ENCODE results near the gene FBXL12.

FBXL12 gene

DNA sequence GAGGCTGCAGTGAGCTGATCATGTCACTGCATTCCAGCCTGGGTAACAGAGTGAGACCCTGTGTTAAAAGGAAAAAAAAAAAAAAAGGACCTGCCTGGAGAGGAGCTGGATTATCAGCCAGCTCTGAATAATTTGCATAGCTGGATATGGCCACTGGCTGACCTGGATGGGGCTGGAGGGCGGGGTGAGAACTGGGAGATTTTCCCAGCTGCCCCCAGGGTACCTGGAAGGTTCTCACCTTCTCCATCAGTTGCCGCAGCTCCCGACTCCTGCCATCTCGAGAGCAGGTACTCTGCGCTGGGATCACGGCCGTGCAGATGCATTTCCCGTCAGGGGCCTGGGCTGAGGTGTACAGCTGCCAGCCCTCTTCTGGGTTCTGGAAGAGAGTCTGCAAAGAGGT is 41.5 kb upstream of the FBXL12 start:
- no CpG with 5 or more reads among the region's 8 CpGs for WGBS (ENCODE audit: extremely low coverage, insufficient coverage, low lambda C conversion rate)
- DNase-seq: no peak

DNA sequence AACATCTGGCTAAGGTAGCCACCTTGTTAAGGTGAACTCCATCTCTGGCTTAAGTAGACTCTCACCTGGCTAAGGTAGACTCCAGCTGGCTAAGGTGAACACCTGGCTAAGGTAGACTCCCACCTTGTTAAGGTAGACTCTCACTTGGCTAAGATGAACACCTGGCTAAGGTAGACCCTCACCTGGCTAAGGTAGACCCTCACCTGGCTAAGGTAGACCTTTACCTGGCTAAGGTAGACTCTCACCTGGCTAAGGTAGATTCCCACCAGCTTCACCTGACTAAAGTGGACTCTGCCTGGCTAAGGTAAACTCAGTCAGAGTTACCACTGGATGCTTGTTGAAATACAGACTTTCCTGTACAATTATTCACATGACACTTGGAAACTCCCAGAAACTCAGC is 39.9 kb upstream of the FBXL12 start:
- Histone ChIP-seq H3K18ac (ENCODE audit: low read length) (no peak overlapping the region), H2BK120ac (ENCODE audit: low read depth, low read length) (no peak overlapping the region), H3K79me1 (ENCODE audit: low read length) (no peaks in the 10 kb centered on the region), H3K27me3 (ENCODE audit: insufficient read depth, low read length, poor library complexity) (no peaks in the 10 kb centered on the region), H3K4me2 (ENCODE audit: low read length) (no peak overlapping the region), H4K8ac (ENCODE audit: low read depth, low read length) (no peak overlapping the region), H3K27ac (ENCODE audit: low read depth, low read length) (no peak overlapping the region), H3K4me3 (ENCODE audit: low read length) (no peak overlapping the region), H3K36me3 (ENCODE audit: control insufficient read depth, insufficient read depth, low read length) (no peaks in the 10 kb centered on the region), H3K4me1 (ENCODE audit: control insufficient read depth, low read depth, low read length) (no peaks in the 10 kb centered on the region), H2AK5ac (ENCODE audit: low read length) (no peak overlapping the region), H3K79me2 (ENCODE audit: control insufficient read depth, insufficient read depth, low read length) (no peaks in the 10 kb centered on the region), H3K4ac (ENCODE audit: low read depth, low read length) (no peak overlapping the region), H3K56ac (ENCODE audit: low read length) (no peak overlapping the region), H3K23ac (ENCODE audit: low read length) (no peak overlapping the region), H2BK5ac (ENCODE audit: low read length) (no peak overlapping the region), H3K9ac (ENCODE audit: low read length) (no peak overlapping the region), H4K5ac (ENCODE audit: low read length) (no peak overlapping the region), H2BK15ac (replicated peaks; ENCODE audit: low read depth) (no peak overlapping the region)
- DNase-seq: no peak

More for the DNA sequence above, 41.5 kb upstream of the FBXL12 start:
- H3K4ac ChIP-seq (ENCODE audit: low read depth, low read length): no peak overlapping the region
- no peak overlapping the region for H4K5ac ChIP-seq (ENCODE audit: low read length)
- no peaks in the 10 kb centered on the region for H3K79me1 ChIP-seq (ENCODE audit: low read length)
- H2BK15ac ChIP-seq (replicated peaks; ENCODE audit: low read depth): no peak overlapping the region
- H3K4me3 ChIP-seq (ENCODE audit: low read length): no peak overlapping the region
- H2BK120ac ChIP-seq (ENCODE audit: low read depth, low read length): no peak overlapping the region
- no peak overlapping the region for H4K8ac ChIP-seq (ENCODE audit: low read depth, low read length)
- H3K4me2 ChIP-seq (ENCODE audit: low read length): no peak overlapping the region
- no peaks in the 10 kb centered on the region for H3K4me1 ChIP-seq (ENCODE audit: control insufficient read depth, low read depth, low read length)
- H3K27me3 ChIP-seq (ENCODE audit: insufficient read depth, low read length, poor library complexity): no peaks in the 10 kb centered on the region
- H2AK5ac ChIP-seq (ENCODE audit: low read length): no peak overlapping the region
- no peaks in the 10 kb centered on the region for H3K79me2 ChIP-seq (ENCODE audit: control insufficient read depth, insufficient read depth, low read length)
- H3K18ac ChIP-seq (ENCODE audit: low read length): no peak overlapping the region
- no peak overlapping the region for H2BK5ac ChIP-seq (ENCODE audit: low read length)
- no peak overlapping the region for H3K23ac ChIP-seq (ENCODE audit: low read length)
- H3K56ac ChIP-seq (ENCODE audit: low read length): no peak overlapping the region
- H3K9ac ChIP-seq (ENCODE audit: low read length): no peak overlapping the region
- H3K27ac ChIP-seq (ENCODE audit: low read depth, low read length): no peak overlapping the region
- no peaks in the 10 kb centered on the region for H3K36me3 ChIP-seq (ENCODE audit: control insufficient read depth, insufficient read depth, low read length)

DNA sequence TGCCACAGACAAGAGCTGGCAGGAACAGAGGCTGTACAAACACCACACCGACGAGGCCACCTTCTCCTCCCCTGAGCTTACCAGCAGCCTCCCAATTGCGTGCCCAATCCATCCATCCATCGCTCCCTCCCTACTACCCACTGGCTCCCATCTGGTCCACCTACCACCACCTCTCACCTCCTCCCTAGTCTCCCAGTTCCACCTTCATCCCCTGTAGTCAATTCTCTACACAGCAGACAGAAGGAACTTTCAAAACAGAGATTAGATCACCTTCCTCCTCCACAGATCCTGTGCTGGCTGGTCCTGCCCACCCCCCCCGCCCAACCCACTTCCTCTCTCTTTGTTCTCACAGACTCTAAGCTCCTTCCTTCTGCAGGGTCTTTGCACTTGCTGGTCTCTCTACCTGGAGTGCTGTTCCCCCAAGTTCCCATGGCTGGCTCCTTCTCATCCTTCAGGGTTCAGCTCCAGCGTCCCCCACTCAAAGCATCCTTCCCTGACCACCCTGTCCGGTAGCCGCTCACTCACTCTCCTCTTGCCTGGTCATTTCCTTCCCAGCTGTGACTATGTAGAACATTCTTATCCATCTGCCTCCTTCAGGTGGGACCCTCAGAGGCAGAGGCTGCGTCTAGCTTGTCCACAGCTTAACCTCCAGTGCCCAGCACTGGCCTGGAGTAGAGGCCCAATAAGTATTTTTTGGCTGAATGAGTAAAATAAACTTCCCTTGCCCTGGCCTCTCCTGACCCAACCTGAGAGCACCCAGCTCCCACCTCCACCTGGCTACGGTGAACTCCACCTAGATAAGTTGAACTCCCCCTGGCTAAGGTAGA is 39.3 kb upstream of the FBXL12 start:
- no peak overlapping the region for H3K18ac ChIP-seq (ENCODE audit: low read length)

DNA sequence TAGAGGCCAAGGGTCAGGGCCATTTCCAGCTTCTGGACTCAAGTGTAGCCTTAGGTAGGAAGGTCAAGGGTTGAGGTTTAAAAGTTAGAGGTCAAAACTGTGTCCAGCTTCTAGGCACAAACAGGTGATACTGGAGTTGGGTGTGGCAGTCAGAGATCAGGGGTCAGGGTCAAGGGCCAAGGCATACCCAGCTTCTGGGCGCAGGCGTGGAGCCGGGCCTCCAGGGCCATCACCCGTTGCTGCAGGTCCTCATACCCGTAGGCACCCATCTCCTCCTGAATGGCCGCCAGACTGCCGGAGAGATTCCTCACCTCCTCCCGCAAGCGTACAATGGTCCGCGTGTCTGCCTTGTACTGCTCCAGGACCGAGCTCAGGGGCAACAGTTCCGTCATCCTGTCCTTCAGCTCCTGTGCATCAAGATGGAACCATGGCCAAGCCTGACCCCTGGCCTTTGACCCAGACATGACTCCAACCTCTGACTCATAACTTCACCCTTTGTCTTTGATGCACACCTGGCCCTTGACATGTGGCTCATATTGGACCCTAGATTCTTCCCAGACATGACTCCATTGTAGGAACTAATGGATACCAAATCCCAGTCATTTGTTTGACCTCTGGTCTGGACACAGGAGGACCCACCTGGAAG is 38.3 kb upstream of the FBXL12 start:
- H2BK15ac ChIP-seq (replicated peaks; ENCODE audit: low read depth): no peak overlapping the region
- H3K27me3 ChIP-seq (ENCODE audit: insufficient read depth, low read length, poor library complexity): no peaks in the 10 kb centered on the region
- H3K9ac ChIP-seq (ENCODE audit: low read length): no peak overlapping the region
- no peak overlapping the region for H3K4ac ChIP-seq (ENCODE audit: low read depth, low read length)
- H3K56ac ChIP-seq (ENCODE audit: low read length): no peak overlapping the region
- no peaks in the 10 kb centered on the region for H3K4me1 ChIP-seq (ENCODE audit: control insufficient read depth, low read depth, low read length)
- no peak overlapping the region for H3K27ac ChIP-seq (ENCODE audit: low read depth, low read length)
- no peaks in the 10 kb centered on the region for H3K36me3 ChIP-seq (ENCODE audit: control insufficient read depth, insufficient read depth, low read length)
- no peaks in the 10 kb centered on the region for H3K79me1 ChIP-seq (ENCODE audit: low read length)
- no CpG with 5 or more reads among the region's 13 CpGs for WGBS (ENCODE audit: extremely low coverage, insufficient coverage, low lambda C conversion rate)
- DNase-seq: no peak
- H3K4me2 ChIP-seq (ENCODE audit: low read length): no peak overlapping the region
- H3K79me2 ChIP-seq (ENCODE audit: control insufficient read depth, insufficient read depth, low read length): no peaks in the 10 kb centered on the region
- no peak overlapping the region for H2BK5ac ChIP-seq (ENCODE audit: low read length)
- H2BK120ac ChIP-seq (ENCODE audit: low read depth, low read length): no peak overlapping the region
- no peak overlapping the region for H4K5ac ChIP-seq (ENCODE audit: low read length)
- no peak overlapping the region for H2AK5ac ChIP-seq (ENCODE audit: low read length)
- H3K4me3 ChIP-seq (ENCODE audit: low read length): no peak overlapping the region
- H3K23ac ChIP-seq (ENCODE audit: low read length): no peak overlapping the region
- no peak overlapping the region for H4K8ac ChIP-seq (ENCODE audit: low read depth, low read length)
- no peak overlapping the region for H3K18ac ChIP-seq (ENCODE audit: low read length)

More for the DNA sequence above, 39.3 kb upstream of the FBXL12 start:
- Histone ChIP-seq H3K79me2 (ENCODE audit: control insufficient read depth, insufficient read depth, low read length) (no peaks in the 10 kb centered on the region), H3K56ac (ENCODE audit: low read length) (no peak overlapping the region), H3K79me1 (ENCODE audit: low read length) (no peaks in the 10 kb centered on the region), H3K9ac (ENCODE audit: low read length) (no peak overlapping the region), H3K4me3 (ENCODE audit: low read length) (no peak overlapping the region), H2BK5ac (ENCODE audit: low read length) (no peak overlapping the region), H3K4ac (ENCODE audit: low read depth, low read length) (no peak overlapping the region), H3K4me2 (ENCODE audit: low read length) (no peak overlapping the region), H3K27me3 (ENCODE audit: insufficient read depth, low read length, poor library complexity) (no peaks in the 10 kb centered on the region), H3K23ac (ENCODE audit: low read length) (no peak overlapping the region), H3K36me3 (ENCODE audit: control insufficient read depth, insufficient read depth, low read length) (no peaks in the 10 kb centered on the region), H2AK5ac (ENCODE audit: low read length) (no peak overlapping the region), H3K4me1 (ENCODE audit: control insufficient read depth, low read depth, low read length) (no peaks in the 10 kb centered on the region), H3K27ac (ENCODE audit: low read depth, low read length) (no peak overlapping the region), H2BK15ac (replicated peaks; ENCODE audit: low read depth) (no peak overlapping the region), H4K8ac (ENCODE audit: low read depth, low read length) (no peak overlapping the region), H2BK120ac (ENCODE audit: low read depth, low read length) (no peak overlapping the region), H4K5ac (ENCODE audit: low read length) (no peak overlapping the region)
- no peak for DNase-seq
- WGBS (ENCODE audit: extremely low coverage, insufficient coverage, low lambda C conversion rate): no CpG with 5 or more reads among the region's 10 CpGs

DNA sequence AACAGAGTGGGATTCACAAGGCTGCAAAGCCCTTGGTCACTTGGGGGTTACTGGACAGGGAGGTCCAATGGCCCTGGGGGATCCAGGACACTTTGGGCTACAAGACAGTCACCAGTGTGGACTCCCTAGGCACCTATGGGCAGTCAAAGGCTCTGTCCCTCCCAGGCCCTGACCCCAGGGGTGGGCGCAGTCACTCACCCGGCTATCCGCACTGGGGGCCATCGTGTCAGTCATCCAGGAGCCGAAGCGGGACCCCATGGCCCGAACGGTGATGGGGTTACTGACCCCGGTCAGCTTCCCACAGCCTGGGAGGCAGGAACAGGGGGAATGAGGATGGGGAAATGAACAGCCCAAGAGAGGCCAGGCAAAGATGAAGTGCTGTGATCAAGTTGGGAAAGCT is 37.7 kb upstream of the FBXL12 start:
- H3K4me1 ChIP-seq (ENCODE audit: control insufficient read depth, low read depth, low read length): no peaks in the 10 kb centered on the region
- WGBS (ENCODE audit: extremely low coverage, insufficient coverage, low lambda C conversion rate): no CpG with 5 or more reads among the region's 9 CpGs
- no peak overlapping the region for H3K4me3 ChIP-seq (ENCODE audit: low read length)
- H2BK15ac ChIP-seq (replicated peaks; ENCODE audit: low read depth): no peak overlapping the region
- no peak overlapping the region for H4K5ac ChIP-seq (ENCODE audit: low read length)
- H3K4me2 ChIP-seq (ENCODE audit: low read length): no peak overlapping the region
- no peak overlapping the region for H3K4ac ChIP-seq (ENCODE audit: low read depth, low read length)
- H2BK120ac ChIP-seq (ENCODE audit: low read depth, low read length): no peak overlapping the region
- H3K36me3 ChIP-seq (ENCODE audit: control insufficient read depth, insufficient read depth, low read length): no peaks in the 10 kb centered on the region
- H3K27ac ChIP-seq (ENCODE audit: low read depth, low read length): no peak overlapping the region
- H3K9ac ChIP-seq (ENCODE audit: low read length): no peak overlapping the region
- H3K27me3 ChIP-seq (ENCODE audit: insufficient read depth, low read length, poor library complexity): no peaks in the 10 kb centered on the region
- no peak for DNase-seq
- no peak overlapping the region for H4K8ac ChIP-seq (ENCODE audit: low read depth, low read length)
- H3K18ac ChIP-seq (ENCODE audit: low read length): no peak overlapping the region
- H2BK5ac ChIP-seq (ENCODE audit: low read length): no peak overlapping the region
- no peak overlapping the region for H3K56ac ChIP-seq (ENCODE audit: low read length)
- H3K79me2 ChIP-seq (ENCODE audit: control insufficient read depth, insufficient read depth, low read length): no peaks in the 10 kb centered on the region
- H3K79me1 ChIP-seq (ENCODE audit: low read length): no peaks in the 10 kb centered on the region
- H2AK5ac ChIP-seq (ENCODE audit: low read length): no peak overlapping the region
- H3K23ac ChIP-seq (ENCODE audit: low read length): no peak overlapping the region
